Measurements from ENCODE around the gene AVPR1B. TPM values are rescaled to one million over a fixed set of nuclear protein-coding genes. Genes with fewer than 3 reads are reported as not detected.

AVPR1B gene
- total RNA-seq, 1 experiment from 2014 or later = not detected

- no peak overlapping the region for H2AK5ac ChIP-seq (ENCODE audit: insufficient read length, low read length)
- no peak overlapping the region for H3K23ac ChIP-seq (ENCODE audit: insufficient read length, low read depth, low read length)
- H2BK15ac ChIP-seq (ENCODE audit: low read depth, low read length) = no peak overlapping the region
- H4K91ac ChIP-seq (ENCODE audit: insufficient read length, low read depth, low read length) = no peak overlapping the region
- no peaks in the 10 kb centered on the region for H3K23me2 ChIP-seq (ENCODE audit: insufficient read length, low read depth, low read length, poor library complexity, severe bottlenecking)
- H3K27ac ChIP-seq (ENCODE audit: insufficient read length, low read depth, low read length) = no peak overlapping the region
- Mint-ChIP-seq H3K4me1 (no peaks in the 10 kb centered on the region), H3K27me3 (ENCODE audit: low read depth) (peaks cover 3% of the 10 kb centered on the region), H3K4me3 (no peak overlapping the region), H3K36me3 (ENCODE audit: insufficient read depth in 1 of 3, low read depth in 3 of 3) (no peaks in the 10 kb centered on the region), H3K27ac (no peak overlapping the region), H3K9me3 (peaks cover 3% of the 10 kb centered on the region in 2 experiments; a peak in 3 of 5 replicates)
- H4K20me1 ChIP-seq (ENCODE audit: control insufficient read depth, insufficient read depth, insufficient read length) = no peaks in the 10 kb centered on the region
- H3T11ph ChIP-seq (ENCODE audit: low read length) = no peak overlapping the region
- H3K9ac ChIP-seq (ENCODE audit: extremely low read depth, insufficient read length, low read length) = no peak overlapping the region
- no peak overlapping the region for H2AFZ ChIP-seq (ENCODE audit: low read length)
- H3K9me3 ChIP-seq (ENCODE audit: control insufficient read depth, low read depth, low read length) = no peaks in the 10 kb centered on the region
- no peak for TF ChIP-seq CTCF (conservative IDR thresholded peaks at IDR 0.05)
- no peak overlapping the region for H3K14ac ChIP-seq (ENCODE audit: insufficient read depth, low read length)
- H3K18ac ChIP-seq (ENCODE audit: insufficient read length, low read depth, low read length) = no peak overlapping the region
- no peak overlapping the region for H2BK12ac ChIP-seq (ENCODE audit: insufficient read length, low read depth, low read length)
- no peaks in the 10 kb centered on the region for H3K4me1 ChIP-seq (ENCODE audit: insufficient read depth, low read length)
- H2BK20ac ChIP-seq (ENCODE audit: low read depth, low read length, poor library complexity, severe bottlenecking) = no peak overlapping the region
- no peak overlapping the region for H4K5ac ChIP-seq (ENCODE audit: insufficient read length, low read depth, low read length)
- no peak overlapping the region for H3K56ac ChIP-seq (ENCODE audit: insufficient read length, low read depth, low read length)
- no peaks in the 10 kb centered on the region for H3K27me3 ChIP-seq (ENCODE audit: insufficient read depth, low read length)
- no peak for DNase-seq
- H3K79me2 ChIP-seq (ENCODE audit: insufficient read depth, low read length) = no peaks in the 10 kb centered on the region
- no peak overlapping the region for H4K8ac ChIP-seq (replicated peaks; ENCODE audit: insufficient read length, low read depth, low read length)
- no peak overlapping the region for H2BK5ac ChIP-seq (ENCODE audit: insufficient read length, low read length)
- no peaks in the 10 kb centered on the region for H3K79me1 ChIP-seq (ENCODE audit: insufficient read depth, low read depth, low read length, poor library complexity, severe bottlenecking)
- H2BK120ac ChIP-seq (ENCODE audit: low read depth, low read length, poor library complexity, severe bottlenecking) = no peak overlapping the region
- H3K4me2 ChIP-seq (ENCODE audit: insufficient read depth, insufficient read length, low read length) = no peak overlapping the region
- no CpG with 5 or more reads among the region's 4 CpGs for WGBS (ENCODE audit: extremely low coverage, insufficient read length, low lambda C conversion rate)
- H3K4ac ChIP-seq (ENCODE audit: low read depth, low read length) = no peak overlapping the region
Observed at GRCh38 chr1:206128196-206128595, 11.0 kb upstream of the AVPR1B start.
